Right atrium auricular region (tissue), 2 donors: ENCODE results near the gene STAM. TPM values are rescaled to one million over a fixed set of nuclear protein-coding genes. Genes with fewer than 3 reads are reported as not detected.
A peak's percentile ranks its signal among the peaks of the same experiment; 100 is the strongest.

ENCODE experiments used
- DNase-seq: peaks from one replicate; pipeline ENCODE4 v3.0.0-alpha.2; 2019; ENCODE audit warnings: low spot score
- H3K27ac ChIP-seq, 2 donors: fragments of 200-600 bp; sonication (generic); 1 replicate in 1 of 2; 2 replicates in 1 of 2; pipeline ENCODE4 v1.5.1; 2016 to 2019
- H3K27me3 ChIP-seq, 2 donors: fragments of 200-600 bp; sonication (generic); one replicate each; pipeline versions ENCODE4 v1.5.1 to v1.6.0; 2017 to 2019
- H3K36me3 ChIP-seq: fragments of 200-600 bp; sonication (generic); one replicate; pipeline ENCODE4 v1.5.1; 2016
- H3K4me1 ChIP-seq, 2 donors: fragments of 200-600 bp; sonication (generic); one replicate each; pipeline versions ENCODE4 v1.5.1 to v1.6.0; 2017 to 2019
- H3K4me3 ChIP-seq, 2 donors: fragments of 200-600 bp; sonication (generic); 1 replicate in 1 of 2; 2 replicates in 1 of 2; pipeline ENCODE4 v1.5.1; 2017 to 2019; ENCODE audit warnings: mild to moderate bottlenecking in 1 of 2, moderate library complexity in 1 of 2
- H3K9me3 ChIP-seq, 2 donors: fragments of 200-600 bp; sonication (generic); one replicate each; pipeline ENCODE4 v1.5.1; 2019
- total RNA-seq, 2 donors: library from RNA; depleted of rRNA; stranded (reverse); fragments of >200 nt; gene quantifications; one replicate each; pipeline ENCODE4 v1.1.0, GENCODE V29; 2016
- TF ChIP-seq, protein P1 (sequence below), 2 donors: fragments of 200-600 bp; sonication (generic); IDR thresholded peaks; one replicate each; pipeline ENCODE4 v1.5.1; 2019; ENCODE audit warnings: antibody characterized with exemption in 2 of 2

STAM gene
- total RNA-seq, 2 donors from 2014 or later, result 28.9 to 38.0 TPM

- Histone ChIP-seq H3K4me1 (peaks cover 0 to 26% of the 10 kb centered on the region in 2 donors), H3K27ac (no peak overlapping the region), H3K36me3 (peaks cover 5% of the 10 kb centered on the region)
Measured at GRCh38 chr10:17661510-17661909, 17.6 kb downstream of the STAM start.

DNA sequence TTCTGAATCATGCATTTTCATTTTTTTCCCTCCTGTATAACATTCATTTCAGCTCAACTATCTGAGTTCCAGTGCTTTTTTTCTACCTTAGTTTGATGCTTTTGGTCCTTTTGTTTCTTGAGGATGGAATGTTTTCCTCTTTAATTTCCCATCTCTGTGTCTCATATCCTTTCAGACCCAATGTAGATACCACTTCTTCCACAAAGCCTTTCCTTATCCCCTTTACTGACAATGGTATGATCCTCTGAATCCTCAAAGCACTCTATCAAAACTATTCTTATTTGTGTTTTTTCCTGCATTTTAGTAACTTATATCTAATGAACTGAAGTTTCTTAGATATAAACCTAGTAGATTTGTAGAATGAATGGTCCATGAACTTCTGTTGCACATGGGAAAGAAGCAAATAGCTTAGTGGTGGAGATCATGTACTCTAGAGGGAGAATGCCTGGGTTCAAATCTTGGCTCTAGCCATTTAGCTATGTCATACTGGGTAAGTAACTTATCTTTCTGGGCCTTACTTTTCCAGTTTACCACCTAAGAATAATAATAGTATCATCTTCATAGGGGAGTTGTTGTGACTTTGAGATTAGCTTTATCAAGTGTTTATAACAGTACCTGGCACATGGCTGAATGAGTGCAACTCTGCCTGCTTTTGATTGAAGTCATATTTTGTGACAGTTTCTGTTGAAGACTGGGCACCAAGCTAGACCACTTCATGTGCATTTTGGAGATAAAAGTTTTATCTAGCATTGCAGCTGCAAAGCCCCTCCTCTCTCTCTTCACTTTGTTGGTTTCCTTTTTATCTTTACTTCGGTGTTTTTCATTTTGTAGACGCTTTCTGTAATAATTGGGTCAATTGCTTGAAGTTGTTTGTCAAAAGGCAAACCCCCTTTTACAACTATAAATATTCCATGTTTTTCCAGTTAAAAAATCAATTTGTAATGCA lies 18.5 kb downstream of the STAM start:
- H3K27ac ChIP-seq, result peak overlapping the region; percentile 8 to 26

More at GRCh38 chr10:17661510-17661909, 17.6 kb downstream of the STAM start:
- TF ChIP-seq, protein P1, sequence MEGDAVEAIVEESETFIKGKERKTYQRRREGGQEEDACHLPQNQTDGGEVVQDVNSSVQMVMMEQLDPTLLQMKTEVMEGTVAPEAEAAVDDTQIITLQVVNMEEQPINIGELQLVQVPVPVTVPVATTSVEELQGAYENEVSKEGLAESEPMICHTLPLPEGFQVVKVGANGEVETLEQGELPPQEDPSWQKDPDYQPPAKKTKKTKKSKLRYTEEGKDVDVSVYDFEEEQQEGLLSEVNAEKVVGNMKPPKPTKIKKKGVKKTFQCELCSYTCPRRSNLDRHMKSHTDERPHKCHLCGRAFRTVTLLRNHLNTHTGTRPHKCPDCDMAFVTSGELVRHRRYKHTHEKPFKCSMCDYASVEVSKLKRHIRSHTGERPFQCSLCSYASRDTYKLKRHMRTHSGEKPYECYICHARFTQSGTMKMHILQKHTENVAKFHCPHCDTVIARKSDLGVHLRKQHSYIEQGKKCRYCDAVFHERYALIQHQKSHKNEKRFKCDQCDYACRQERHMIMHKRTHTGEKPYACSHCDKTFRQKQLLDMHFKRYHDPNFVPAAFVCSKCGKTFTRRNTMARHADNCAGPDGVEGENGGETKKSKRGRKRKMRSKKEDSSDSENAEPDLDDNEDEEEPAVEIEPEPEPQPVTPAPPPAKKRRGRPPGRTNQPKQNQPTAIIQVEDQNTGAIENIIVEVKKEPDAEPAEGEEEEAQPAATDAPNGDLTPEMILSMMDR (IDR thresholded peaks at IDR 0.05), result no peak
- Histone ChIP-seq H3K27me3 (no peaks in the 10 kb centered on the region), H3K9me3 (no peaks in the 10 kb centered on the region), H3K4me3 (no peak overlapping the region)
- DNase-seq, result no peak

GRCh38 chr10:17663450-17663849 lies 19.5 kb downstream of the STAM start:
- H3K4me1 ChIP-seq, result peaks cover 0 to 30% of the 10 kb centered on the region in 2 donors
- H3K36me3 ChIP-seq, result peaks cover 5% of the 10 kb centered on the region
- TF ChIP-seq, protein P1 (IDR thresholded peaks at IDR 0.05), result no peak
- peak overlapping the region in 1 of 2 donors; percentile 26 for H3K27ac ChIP-seq
- H3K27me3 ChIP-seq, result no peaks in the 10 kb centered on the region
- H3K4me3 ChIP-seq, result no peak overlapping the region
- H3K9me3 ChIP-seq, result no peaks in the 10 kb centered on the region
- DNase-seq, result no peak

More for the DNA sequence above, 18.5 kb downstream of the STAM start:
- TF ChIP-seq, protein P1 (IDR thresholded peaks at IDR 0.05), result no peak
- H3K36me3 ChIP-seq, result peaks cover 5% of the 10 kb centered on the region
- H3K4me1 ChIP-seq, result peaks cover 0 to 21% of the 10 kb centered on the region in 2 donors
- DNase-seq, result no peak
- no peak overlapping the region for H3K4me3 ChIP-seq
- H3K27me3 ChIP-seq, result no peaks in the 10 kb centered on the region
- no peaks in the 10 kb centered on the region for H3K9me3 ChIP-seq

DNA sequence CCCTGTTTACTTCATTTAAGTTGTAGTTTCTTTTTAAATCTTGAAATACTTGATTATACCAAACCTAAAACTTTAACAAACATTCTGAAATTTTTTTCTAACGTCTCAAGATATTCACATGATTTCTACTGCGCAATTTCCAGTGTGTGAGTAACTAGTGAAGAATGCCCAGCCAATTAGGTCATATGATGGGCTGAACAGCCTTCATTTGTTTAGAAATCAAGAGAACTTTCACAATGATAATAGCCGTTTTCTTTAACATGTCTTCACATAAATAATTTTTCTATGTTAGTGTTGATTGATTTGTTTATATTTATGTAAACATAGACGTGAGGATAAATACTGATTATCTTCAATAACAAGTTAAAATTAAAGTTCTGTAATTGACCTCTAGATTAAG lies 21.8 kb downstream of the STAM start:
- DNase-seq, result no peak
- H3K27me3 ChIP-seq, result no peaks in the 10 kb centered on the region
- TF ChIP-seq, protein P1 (IDR thresholded peaks at IDR 0.05), result no peak
- peaks cover 5% of the 10 kb centered on the region for H3K36me3 ChIP-seq
- H3K4me1 ChIP-seq, result peaks cover 0 to 31% of the 10 kb centered on the region in 2 donors
- no peak overlapping the region for H3K4me3 ChIP-seq
- no peaks in the 10 kb centered on the region for H3K9me3 ChIP-seq
- peak overlapping the region; percentile 72 to 75 for H3K27ac ChIP-seq

DNA sequence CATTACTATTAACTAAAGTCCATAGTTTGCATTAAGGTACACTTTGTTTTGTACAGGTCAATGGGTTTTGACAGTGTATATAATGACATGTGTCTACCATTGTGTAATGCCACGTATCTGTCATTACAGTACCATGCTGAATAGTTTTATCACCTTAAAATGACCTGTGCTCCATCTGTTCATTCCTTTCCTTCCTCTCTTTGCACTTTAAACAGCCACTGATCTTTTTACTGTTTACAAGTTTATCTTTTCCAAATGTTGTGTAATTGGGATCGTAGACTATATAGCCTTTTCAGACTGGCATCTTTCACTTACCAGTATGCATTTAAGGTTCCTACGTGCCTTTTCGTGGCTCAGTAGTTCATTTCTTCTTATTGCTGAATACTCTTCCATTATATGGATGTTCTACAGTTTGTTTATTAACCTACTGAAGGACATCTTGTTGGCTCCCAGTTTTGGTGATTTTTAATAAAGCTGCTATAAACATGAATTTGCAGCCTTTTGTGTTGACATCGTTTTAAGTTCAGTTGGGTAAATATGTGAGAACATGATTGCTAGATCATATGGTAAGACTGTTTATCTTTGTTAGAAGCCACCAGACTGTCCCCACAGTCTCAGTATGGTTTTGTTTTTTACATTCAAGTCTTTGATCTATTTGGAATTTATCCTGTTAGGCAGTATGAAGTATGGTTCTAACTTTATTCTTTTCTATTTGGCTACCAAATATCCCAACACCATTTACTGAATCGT lies 24.7 kb downstream of the STAM start:
- Histone ChIP-seq H3K4me1 (peaks cover 0 to 48% of the 10 kb centered on the region in 2 donors), H3K27ac (no peak overlapping the region)

More for the DNA sequence above, 24.7 kb downstream of the STAM start:
- H3K36me3 ChIP-seq, result no peaks in the 10 kb centered on the region
- no peak for DNase-seq
- no peaks in the 10 kb centered on the region for H3K9me3 ChIP-seq
- TF ChIP-seq, protein P1 (IDR thresholded peaks at IDR 0.05), result no peak
- H3K27me3 ChIP-seq, result no peaks in the 10 kb centered on the region
- H3K4me3 ChIP-seq, result no peak overlapping the region
